Lower lobe of right lung (tissue), 2 donors: ENCODE results near the gene LIN7C. TPM values are rescaled to one million over a fixed set of nuclear protein-coding genes. Genes with fewer than 3 reads are reported as not detected.

ENCODE experiments used
- ATAC-seq, 2 donors: fragments of 200-7000 bp; cut with Tn5 transposase; one replicate each; pipeline ENCODE4 v1.9.1; 2020 to 2022; ENCODE audit warnings: mild to moderate bottlenecking in 2 of 2, moderate library complexity in 2 of 2
- DNase-seq: peaks from one replicate; pipeline ENCODE4 v3.0.0-alpha.2; 2020
- H3K27ac ChIP-seq: fragments of 200-600 bp; one replicate; pipeline ENCODE4 v1.8.0; 2022
- H3K27me3 ChIP-seq: fragments of 200-600 bp; one replicate; pipeline ENCODE4 v1.8.0; 2022; ENCODE audit warnings: low read depth
- H3K36me3 ChIP-seq: fragments of 200-600 bp; one replicate; pipeline ENCODE4 v1.8.0; 2022; ENCODE audit warnings: mild to moderate bottlenecking
- H3K4me1 ChIP-seq: fragments of 200-600 bp; one replicate; pipeline ENCODE4 v1.8.0; 2022
- H3K4me3 ChIP-seq: fragments of 200-600 bp; one replicate; pipeline ENCODE4 v1.8.0; 2022; ENCODE audit warnings: mild to moderate bottlenecking
- H3K9me3 ChIP-seq: fragments of 200-600 bp; one replicate; pipeline ENCODE4 v1.8.0; 2022
- CTCF ChIP-seq: fragments of 200-600 bp; IDR thresholded peaks from one replicate; pipeline ENCODE4 v1.8.0; 2022; ENCODE audit warnings: antibody characterized with exemption, mild to moderate bottlenecking
- intact Hi-C: fragments of 100-400 bp; cut with DNase I; formaldehyde crosslinking; loops from one replicate; pipeline ENCODE4 v1.11.0; 2022
- total RNA-seq: library from RNA; stranded (reverse); fragmentation: NEBNext Ultra II Directional; extraction: Animal tissue kit (Norgen Biotek cat#: 25700); gene quantifications from one replicate; pipeline ENCODE4 v1.2.1, GENCODE V29; 2021
- donor health status: DM: no; HTN: yes; CAD: no; lungs with severe emphysema.

Gene LIN7C
- total RNA-seq, 1 donor from 2014 or later = 33.6 TPM

- no peaks in the 10 kb centered on the region for H3K9me3 ChIP-seq
- TF ChIP-seq CTCF = no peak
- no peak for ATAC-seq
Observed at GRCh38 chr11:27467181-27467913, 39.2 kb downstream of the LIN7C start.

GRCh38 chr11:27466363-27466762, 40.2 kb downstream of the LIN7C start:
- intact Hi-C loops = no loop called here
- no peak overlapping the region for H3K27ac ChIP-seq
- no peak for TF ChIP-seq CTCF
- DNase-seq (no peak), ATAC-seq (no peak)
- no peaks in the 10 kb centered on the region for H3K9me3 ChIP-seq
- peaks cover 21% of the 10 kb centered on the region for H3K4me1 ChIP-seq
- H3K27me3 ChIP-seq = peaks cover 9% of the 10 kb centered on the region
- no peaks in the 10 kb centered on the region for H3K36me3 ChIP-seq
- H3K4me3 ChIP-seq = no peak overlapping the region

More at GRCh38 chr11:27467181-27467913, 39.2 kb downstream of the LIN7C start:
- Histone ChIP-seq H3K27ac (no peak overlapping the region), H3K4me3 (no peak overlapping the region), H3K27me3 (peaks cover 13% of the 10 kb centered on the region), H3K4me1 (peaks cover 24% of the 10 kb centered on the region), H3K36me3 (no peaks in the 10 kb centered on the region)
- intact Hi-C loops = no loop called here
- DNase-seq = no peak

- no peak for DNase-seq
- intact Hi-C loops = no loop called here
- peaks cover 14% of the 10 kb centered on the region for H3K4me1 ChIP-seq
- no peak for TF ChIP-seq CTCF
- H3K27me3 ChIP-seq = peaks cover 1% of the 10 kb centered on the region
- H3K9me3 ChIP-seq = no peaks in the 10 kb centered on the region
- no peak overlapping the region for H3K4me3 ChIP-seq
- no peaks in the 10 kb centered on the region for H3K36me3 ChIP-seq
- ATAC-seq = no peak
- no peak overlapping the region for H3K27ac ChIP-seq
Observed at GRCh38 chr11:27465629-27466028, 40.9 kb downstream of the LIN7C start.

GRCh38 chr11:27464909-27465308, 41.7 kb downstream of the LIN7C start:
- DNase-seq (no peak), ATAC-seq (no peak)
- intact Hi-C loops = no loop called here
- peaks cover 8% of the 10 kb centered on the region for H3K4me1 ChIP-seq
- no peaks in the 10 kb centered on the region for H3K36me3 ChIP-seq
- H3K27me3 ChIP-seq = no peaks in the 10 kb centered on the region
- no peaks in the 10 kb centered on the region for H3K9me3 ChIP-seq
- H3K4me3 ChIP-seq = no peak overlapping the region
- no peak overlapping the region for H3K27ac ChIP-seq
- TF ChIP-seq CTCF = no peak

GRCh38 chr11:27464289-27464696, 42.3 kb downstream of the LIN7C start:
- Histone ChIP-seq H3K4me1 (peaks cover 5% of the 10 kb centered on the region), H3K27me3 (no peaks in the 10 kb centered on the region), H3K4me3 (no peak overlapping the region), H3K27ac (no peak overlapping the region), H3K9me3 (no peaks in the 10 kb centered on the region), H3K36me3 (no peaks in the 10 kb centered on the region)
- TF ChIP-seq CTCF = no peak
- ATAC-seq (peak; percentile 81 to 86), DNase-seq (no peak)
- intact Hi-C loops = no loop called here
